SKM-1 (cell line): Measurements from ENCODE around the gene PKIB.

Source experiments
- DNase-seq: peaks from one replicate; lab custom pipeline; 2025; ENCODE audit not compliant: unreplicated experiment; lab: John Stamatoyannopoulos, UW

Gene PKIB

GRCh38 chr6:122663981-122664380 lies 53.8 kb downstream of the PKIB start:
- no peak for DNase-seq

GRCh38 chr6:122665929-122666328 lies 55.7 kb downstream of the PKIB start:
- no peak for DNase-seq

- DNase-seq = no peak
These were observed 56.2 kb downstream of the PKIB start for GRCh38 chr6:122666418-122666817.

GRCh38 chr6:122669418-122669817 lies 59.2 kb downstream of the PKIB start:
- no peak for DNase-seq

- no peak for DNase-seq
These were observed 59.7 kb downstream of the PKIB start for GRCh38 chr6:122669868-122670267.

GRCh38 chr6:122671251-122671650 lies 61.0 kb downstream of the PKIB start:
- no peak for DNase-seq

- DNase-seq = peak; percentile 16
These were observed 63.2 kb downstream of the PKIB start for GRCh38 chr6:122673343-122673961.

GRCh38 chr6:122676146-122676545 lies 65.9 kb downstream of the PKIB start:
- DNase-seq = no peak

GRCh38 chr6:122676688-122677087 lies 66.5 kb downstream of the PKIB start:
- DNase-seq = no peak

- no peak for DNase-seq
These were observed 67.2 kb downstream of the PKIB start for GRCh38 chr6:122677406-122677805.

- no peak for DNase-seq
These were observed 68.6 kb downstream of the PKIB start for GRCh38 chr6:122678841-122679240.

GRCh38 chr6:122681705-122682104 lies 71.5 kb downstream of the PKIB start:
- no peak for DNase-seq

GRCh38 chr6:122683989-122684651 lies 73.9 kb downstream of the PKIB start:
- DNase-seq = no peak

GRCh38 chr6:122692175-122692598 lies 82.0 kb downstream of the PKIB start:
- DNase-seq = no peak

GRCh38 chr6:122692807-122693580 lies 82.8 kb downstream of the PKIB start:
- no peak for DNase-seq

- DNase-seq = no peak
These were observed 83.9 kb downstream of the PKIB start for GRCh38 chr6:122694075-122694474.

- no peak for DNase-seq
These were observed 84.4 kb downstream of the PKIB start for GRCh38 chr6:122694602-122695001.

- no peak for DNase-seq
These were observed 85.0 kb downstream of the PKIB start for GRCh38 chr6:122695188-122695587.

- DNase-seq = no peak
These were observed 85.9 kb downstream of the PKIB start for GRCh38 chr6:122696079-122696478.

GRCh38 chr6:122696853-122697252 lies 86.6 kb downstream of the PKIB start:
- no peak for DNase-seq

GRCh38 chr6:122697458-122697857 lies 87.3 kb downstream of the PKIB start:
- DNase-seq = no peak

- DNase-seq = no peak
These were observed 91.5 kb downstream of the PKIB start for GRCh38 chr6:122701666-122702065.
